Activated CD8-positive, alpha-beta memory T cell treated with anti-CD3 and anti-CD28 coated beads for 48 hours (primary cell): ENCODE data around the gene TMEM126B.

Experiments used
- DNase-seq, 3 experiments: peaks; one replicate each; pipeline ENCODE4 v3.0.0-alpha.2; 2020; ENCODE audit warnings: low read depth in 2 of 3, low spot score in 2 of 3

TMEM126B gene

DNA sequence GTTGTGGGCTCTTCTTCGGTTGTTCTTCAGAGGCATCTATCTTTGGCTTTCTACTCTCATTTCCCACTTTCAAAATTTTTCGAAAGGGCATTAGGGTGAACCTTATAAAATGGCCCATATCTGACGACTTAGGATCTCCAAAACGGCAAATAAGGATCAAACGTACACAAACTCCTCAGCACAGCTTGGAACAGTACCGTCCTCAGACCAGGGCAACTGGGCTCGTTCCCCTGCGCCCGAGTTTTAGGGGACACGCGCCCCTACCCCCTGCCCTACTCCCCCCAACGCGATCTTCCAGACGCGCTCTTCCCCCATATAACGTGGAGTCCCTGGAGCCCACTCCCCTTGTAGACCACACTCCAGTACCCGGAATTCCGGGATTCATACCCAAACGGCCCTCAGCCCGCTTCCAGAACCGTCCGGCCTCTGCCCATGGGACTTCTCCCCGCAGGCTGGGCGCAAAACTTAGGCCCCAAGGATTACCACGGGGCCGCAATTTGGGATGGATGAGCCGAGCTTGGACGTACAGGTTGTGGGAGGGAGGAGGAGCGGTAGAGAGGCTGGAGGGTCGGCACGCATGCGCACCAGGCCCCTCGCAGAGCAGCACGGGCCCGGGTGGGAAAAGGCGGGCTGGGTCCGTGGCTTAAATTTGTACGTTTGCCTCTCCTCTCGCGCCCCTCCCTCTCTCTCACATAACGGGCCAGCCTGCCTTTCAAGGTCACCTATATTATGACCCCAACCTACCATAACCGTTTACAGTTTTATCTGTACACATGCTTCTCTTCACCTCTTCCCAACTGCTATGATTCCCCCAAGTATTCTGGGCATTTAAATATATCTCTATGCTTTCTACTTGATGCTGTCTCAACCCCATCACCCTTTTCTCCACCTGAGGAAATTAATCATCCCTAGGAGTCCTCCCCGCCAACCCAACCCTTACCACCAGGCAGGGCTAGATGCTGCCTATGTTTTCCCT is 54.2 kb downstream of the TMEM126B start:
- peak; percentile 45 to 49 (median 47) for DNase-seq

DNA sequence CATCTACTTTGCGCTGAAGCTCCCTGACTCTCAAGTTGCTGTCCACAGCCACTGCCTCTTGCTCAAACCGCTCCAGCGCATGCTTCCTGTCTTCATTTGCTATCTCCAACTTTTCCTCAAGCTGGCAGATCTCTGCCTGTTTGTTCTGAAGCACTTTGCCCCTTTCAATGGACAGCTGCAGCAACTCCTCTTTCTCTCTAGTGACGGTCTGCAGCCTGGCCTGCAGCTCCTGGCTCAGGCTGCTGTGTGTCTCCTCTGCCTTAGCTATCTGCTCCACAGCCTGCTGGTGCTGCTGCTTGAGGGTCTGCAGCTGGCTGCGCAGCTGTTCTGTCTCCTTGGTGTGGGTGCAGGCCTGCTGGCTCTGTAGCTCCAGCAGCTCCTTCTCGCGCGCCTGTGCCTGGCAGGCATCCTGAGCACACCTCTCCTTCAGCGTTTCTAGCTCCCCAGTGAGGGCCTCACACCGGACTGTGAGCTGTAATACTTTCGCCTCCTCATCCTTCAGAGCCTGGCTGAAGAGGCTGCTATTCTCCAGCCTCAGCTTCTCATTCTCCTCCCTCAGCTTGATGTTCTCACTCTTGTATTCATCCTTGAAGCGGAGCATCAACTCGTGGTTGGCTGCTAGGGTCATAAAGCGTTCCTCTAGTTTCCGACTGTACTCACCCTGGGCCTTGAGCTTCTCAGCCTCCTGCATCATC is 56.9 kb downstream of the TMEM126B start:
- DNase-seq, result no peak

DNA sequence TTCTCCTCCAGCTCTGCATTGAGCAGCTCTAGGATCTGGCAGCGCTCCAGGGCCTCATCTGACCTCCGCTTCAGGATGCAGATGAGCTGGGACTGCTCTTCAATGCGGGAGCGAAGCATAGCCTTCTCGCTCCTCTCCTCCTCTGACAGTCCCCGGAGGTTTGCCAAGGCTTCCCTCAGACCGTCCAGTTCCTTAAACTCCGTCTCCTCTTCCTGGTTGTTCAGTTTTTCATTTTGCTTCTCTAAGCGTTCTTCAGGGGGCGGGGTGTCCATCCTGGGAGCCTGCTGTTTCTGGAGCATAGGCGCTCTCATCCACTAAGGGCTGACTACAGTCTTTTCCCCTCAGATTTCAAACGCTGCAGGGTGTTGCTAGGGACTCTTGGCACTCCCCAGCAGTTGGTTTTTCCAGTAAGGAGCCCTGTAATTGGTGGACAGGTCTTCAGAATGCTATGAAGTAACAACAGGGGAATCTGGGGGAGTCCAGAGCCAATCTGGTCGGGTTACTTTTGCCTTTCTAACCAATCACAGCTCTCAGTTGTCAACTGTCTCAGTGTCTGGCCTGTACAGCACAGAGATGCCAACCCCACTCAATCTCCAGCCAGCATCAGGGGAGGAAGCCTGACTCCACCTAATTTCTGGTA is 57.5 kb downstream of the TMEM126B start, which contains the start of gene CCDC89:
Gene CCDC89 (minus strand): TSS at position 376 of the 640 bp plus-strand sequence. CDS start 65 bp downstream, at position 311.
- DNase-seq, result no peak
